Activated naive CD8-positive, alpha-beta T cell (primary cell): ENCODE results near the gene NTRK3.
"Not testable (repeated sequence)": the region's sequence is repeated elsewhere in the genome, so short reads cannot be mapped to it uniquely, and the experiment has no call there.

ENCODE experiments used
- H3K27ac Mint-ChIP-seq: one replicate; pipeline ENCODE4 v1.8.0; 2021; ENCODE audit warnings: mixed read lengths
- H3K27me3 Mint-ChIP-seq: one replicate; pipeline ENCODE4 v1.8.0; 2021; ENCODE audit warnings: mixed read lengths
- H3K36me3 Mint-ChIP-seq: one replicate; pipeline ENCODE4 v1.8.0; 2021; ENCODE audit warnings: mixed read lengths
- H3K4me1 Mint-ChIP-seq: one replicate; pipeline ENCODE4 v1.8.0; 2021; ENCODE audit warnings: low read depth, mixed read lengths
- H3K4me3 Mint-ChIP-seq: one replicate; pipeline ENCODE4 v1.8.0; 2021; ENCODE audit warnings: mild to moderate bottlenecking, mixed read lengths
- H3K9me3 Mint-ChIP-seq: one replicate; pipeline ENCODE4 v1.8.0; 2021; ENCODE audit warnings: low read depth, mixed read lengths

NTRK3 gene

DNA sequence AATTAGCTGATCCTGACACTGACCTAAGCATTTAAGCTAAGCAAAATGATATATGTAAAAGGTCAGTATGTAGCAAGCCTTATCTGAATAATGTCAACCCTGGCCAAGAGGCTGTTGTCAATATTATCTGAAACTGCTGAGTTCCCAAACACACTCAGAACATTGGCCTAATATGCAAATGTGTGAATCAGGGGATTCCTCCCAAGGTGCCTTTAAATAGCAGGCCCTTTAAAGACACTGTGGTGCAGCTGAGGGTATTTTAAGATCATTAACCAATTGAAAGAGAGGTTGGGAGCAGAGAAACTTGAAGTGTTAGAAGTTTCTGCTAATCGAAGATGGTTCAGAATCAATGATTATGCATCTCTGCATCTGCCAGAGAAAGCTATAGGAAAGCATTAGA lies 207.0 kb downstream of the NTRK3 start:
- H3K27me3 Mint-ChIP-seq: peaks cover 7% of the 10 kb centered on the region
- H3K4me3 Mint-ChIP-seq: no peak overlapping the region
- H3K4me1 Mint-ChIP-seq: no peaks in the 10 kb centered on the region

GRCh38 chr15:88048755-88049154 lies 207.8 kb downstream of the NTRK3 start:
- H3K4me1 Mint-ChIP-seq: no peaks in the 10 kb centered on the region
- H3K36me3 Mint-ChIP-seq: no peaks in the 10 kb centered on the region
- H3K27ac Mint-ChIP-seq: no peak overlapping the region
- H3K27me3 Mint-ChIP-seq: peaks cover 7% of the 10 kb centered on the region
- H3K4me3 Mint-ChIP-seq: no peak overlapping the region
- no peaks in the 10 kb centered on the region for H3K9me3 Mint-ChIP-seq

More for the DNA sequence above, 207.0 kb downstream of the NTRK3 start:
- H3K27ac Mint-ChIP-seq: no peak overlapping the region
- no peaks in the 10 kb centered on the region for H3K9me3 Mint-ChIP-seq
- no peaks in the 10 kb centered on the region for H3K36me3 Mint-ChIP-seq

DNA sequence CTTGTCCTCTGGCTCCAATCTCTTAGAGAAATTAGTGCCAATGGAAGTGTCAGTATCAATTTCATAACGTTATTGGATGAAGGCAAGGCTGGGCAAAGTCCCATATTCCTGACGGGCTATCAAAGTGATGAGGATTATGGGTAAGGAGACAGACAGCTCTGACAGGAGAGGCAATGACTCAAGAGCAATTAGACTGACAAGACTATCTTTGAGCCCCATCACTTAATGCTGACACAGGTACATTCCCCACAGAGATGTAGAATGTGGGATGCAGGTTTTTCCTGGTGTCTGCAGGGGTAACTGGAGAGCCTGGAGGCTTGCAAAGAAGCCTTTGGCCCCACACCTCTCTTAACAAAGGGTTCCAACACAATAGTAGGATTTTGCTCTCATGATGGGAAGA lies 208.3 kb downstream of the NTRK3 start:
- Mint-ChIP-seq H3K4me3 (no peak overlapping the region), H3K27me3 (peaks cover 7% of the 10 kb centered on the region), H3K36me3 (no peaks in the 10 kb centered on the region), H3K27ac (no peak overlapping the region), H3K9me3 (no peaks in the 10 kb centered on the region), H3K4me1 (no peaks in the 10 kb centered on the region)

DNA sequence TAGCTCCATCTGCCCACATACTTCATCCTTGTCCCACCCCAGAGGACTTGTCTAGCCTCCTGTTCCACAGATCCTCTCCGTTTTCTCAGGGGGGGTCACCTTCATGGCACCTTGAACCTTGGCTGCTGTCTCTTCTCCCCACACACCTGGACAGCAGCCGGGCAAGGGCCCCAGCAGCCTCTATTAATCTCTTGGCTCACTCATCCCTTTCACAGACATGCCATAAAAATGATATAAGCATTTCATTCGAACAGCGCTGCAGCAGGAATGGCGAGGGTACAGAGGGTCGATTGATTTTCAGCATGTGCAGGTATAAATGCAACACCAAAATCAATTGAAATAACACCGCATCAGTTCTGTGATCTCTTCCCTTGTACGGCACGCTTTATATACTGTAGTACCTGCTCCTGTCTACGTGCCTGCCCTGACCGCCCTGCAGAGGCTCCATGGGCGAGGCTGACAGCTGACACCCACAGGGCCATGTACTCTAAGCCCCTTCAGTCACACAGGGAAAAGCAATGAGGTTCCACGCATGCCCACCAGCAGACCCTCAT lies 209.9 kb downstream of the NTRK3 start:
- Mint-ChIP-seq H3K36me3 (no peaks in the 10 kb centered on the region), H3K27ac (no peak overlapping the region), H3K4me3 (no peak overlapping the region), H3K27me3 (peaks cover 7% of the 10 kb centered on the region), H3K4me1 (no peaks in the 10 kb centered on the region), H3K9me3 (no peaks in the 10 kb centered on the region)

DNA sequence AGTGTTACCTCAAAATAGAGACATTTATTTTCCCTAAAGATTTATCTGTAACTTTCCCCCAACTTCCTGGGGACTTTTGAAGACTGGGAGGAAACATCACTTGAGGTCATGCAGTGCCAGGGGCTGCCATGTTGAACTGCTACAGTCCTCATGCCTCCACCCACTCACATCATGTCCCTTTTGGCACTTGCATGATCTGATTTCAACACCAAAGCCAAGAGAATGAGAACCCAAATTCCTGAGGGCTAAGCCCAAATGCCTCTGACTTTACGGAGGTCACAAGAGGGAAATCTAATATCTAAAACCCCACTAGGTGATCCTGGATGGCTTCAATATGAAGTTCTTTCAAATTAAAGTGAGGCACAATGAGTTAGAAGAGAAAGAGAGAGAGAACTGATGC lies 213.1 kb downstream of the NTRK3 start:
- no peak overlapping the region for H3K27ac Mint-ChIP-seq
- peaks cover 3% of the 10 kb centered on the region for H3K27me3 Mint-ChIP-seq
- H3K36me3 Mint-ChIP-seq: no peaks in the 10 kb centered on the region
- no peaks in the 10 kb centered on the region for H3K4me1 Mint-ChIP-seq
- no peaks in the 10 kb centered on the region for H3K9me3 Mint-ChIP-seq
- no peak overlapping the region for H3K4me3 Mint-ChIP-seq

- H3K4me3 Mint-ChIP-seq: no peak overlapping the region
- H3K9me3 Mint-ChIP-seq: no peaks in the 10 kb centered on the region
- no peaks in the 10 kb centered on the region for H3K36me3 Mint-ChIP-seq
- H3K4me1 Mint-ChIP-seq: no peaks in the 10 kb centered on the region
- no peak overlapping the region for H3K27ac Mint-ChIP-seq
- peaks cover 5% of the 10 kb centered on the region for H3K27me3 Mint-ChIP-seq
These were observed 214.5 kb downstream of the NTRK3 start for GRCh38 chr15:88042047-88042446.

- no peaks in the 10 kb centered on the region for H3K4me1 Mint-ChIP-seq
- H3K4me3 Mint-ChIP-seq: no peak overlapping the region
- H3K9me3 Mint-ChIP-seq: no peaks in the 10 kb centered on the region
- peaks cover 14% of the 10 kb centered on the region for H3K27me3 Mint-ChIP-seq
- H3K27ac Mint-ChIP-seq: no peak overlapping the region
- H3K36me3 Mint-ChIP-seq: no peaks in the 10 kb centered on the region
These were observed 216.0 kb downstream of the NTRK3 start for GRCh38 chr15:88040516-88040915.

- Mint-ChIP-seq H3K27ac (no peak overlapping the region), H3K9me3 (no peaks in the 10 kb centered on the region), H3K4me3 (no peak overlapping the region), H3K27me3 (peaks cover 17% of the 10 kb centered on the region), H3K4me1 (no peaks in the 10 kb centered on the region), H3K36me3 (no peaks in the 10 kb centered on the region)
These were observed 218.3 kb downstream of the NTRK3 start for GRCh38 chr15:88038261-88038660.

DNA sequence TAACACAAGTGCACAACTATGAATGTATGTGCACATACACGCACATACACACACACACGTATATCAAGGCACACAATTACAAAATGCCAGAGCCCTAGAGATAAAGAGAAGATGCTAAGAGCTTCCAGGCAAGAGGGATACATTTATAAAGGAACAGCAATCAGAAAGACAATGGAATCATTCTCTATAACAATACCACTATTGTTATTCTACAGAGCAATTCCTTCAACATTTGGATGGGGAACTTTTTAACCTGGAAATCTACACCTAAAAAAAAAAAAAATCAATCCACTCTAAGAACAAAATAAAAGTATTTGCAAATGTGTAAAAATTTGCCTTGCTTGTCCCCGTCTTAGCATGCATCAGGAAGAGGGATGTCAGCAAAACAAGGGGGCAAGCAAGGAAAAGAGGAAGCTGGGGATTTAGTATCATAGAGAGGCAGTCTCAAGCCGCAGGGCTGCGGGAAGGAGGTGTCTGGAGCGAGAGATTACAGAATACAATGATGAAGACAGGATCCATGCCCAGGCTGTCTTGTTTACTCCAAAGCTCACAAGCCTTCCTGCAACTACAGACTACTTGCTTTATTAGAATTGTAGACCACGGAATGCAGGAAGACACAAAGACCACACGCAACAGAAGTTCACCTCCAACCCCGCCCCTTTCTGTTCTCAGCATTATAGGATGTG lies 220.2 kb downstream of the NTRK3 start:
- Mint-ChIP-seq H3K9me3 (no peaks in the 10 kb centered on the region), H3K4me1 (no peaks in the 10 kb centered on the region), H3K36me3 (no peaks in the 10 kb centered on the region), H3K4me3 (no peak overlapping the region), H3K27me3 (peaks cover 19% of the 10 kb centered on the region), H3K27ac (no peak overlapping the region)

- no peak overlapping the region for H3K4me3 Mint-ChIP-seq
- H3K9me3 Mint-ChIP-seq: no peaks in the 10 kb centered on the region
- peaks cover 19% of the 10 kb centered on the region for H3K27me3 Mint-ChIP-seq
- H3K36me3 Mint-ChIP-seq: no peaks in the 10 kb centered on the region
- no peaks in the 10 kb centered on the region for H3K4me1 Mint-ChIP-seq
- H3K27ac Mint-ChIP-seq: no peak overlapping the region
These were observed 221.2 kb downstream of the NTRK3 start for GRCh38 chr15:88035381-88035780.

- not testable (repeated sequence) for H3K9me3 Mint-ChIP-seq, H3K4me1 Mint-ChIP-seq, H3K36me3 Mint-ChIP-seq, H3K4me3 Mint-ChIP-seq, H3K27ac Mint-ChIP-seq
- H3K27me3 Mint-ChIP-seq: peaks cover 19% of the 10 kb centered on the region
These were observed 223.1 kb downstream of the NTRK3 start for GRCh38 chr15:88033421-88033820.

DNA sequence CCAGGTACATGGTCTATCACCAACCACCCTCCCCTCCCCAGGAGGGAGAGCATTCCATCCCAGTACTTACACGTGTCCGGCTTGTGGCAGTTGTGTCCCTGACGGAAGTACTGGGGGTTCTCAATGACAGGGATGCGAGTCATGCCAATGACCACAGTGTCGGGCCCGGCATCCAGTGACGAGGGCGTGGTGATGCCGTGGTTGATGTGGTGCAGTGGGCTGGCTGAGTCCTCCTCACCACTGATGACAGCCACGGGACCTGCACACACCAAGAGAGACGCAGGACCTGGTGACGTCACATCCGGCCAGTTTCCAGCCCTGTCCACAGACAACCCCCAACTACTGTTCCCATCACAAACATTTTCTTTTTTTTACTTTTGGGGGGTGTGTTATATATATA lies 223.8 kb downstream of the NTRK3 start:
- Mint-ChIP-seq H3K36me3 (no peaks in the 10 kb centered on the region), H3K9me3 (no peaks in the 10 kb centered on the region), H3K27ac (no peak overlapping the region), H3K4me1 (no peaks in the 10 kb centered on the region), H3K4me3 (no peak overlapping the region), H3K27me3 (peaks cover 18% of the 10 kb centered on the region)

- Mint-ChIP-seq H3K4me3 (no peak overlapping the region), H3K4me1 (no peaks in the 10 kb centered on the region), H3K9me3 (no peaks in the 10 kb centered on the region), H3K27ac (no peak overlapping the region), H3K36me3 (no peaks in the 10 kb centered on the region), H3K27me3 (peaks cover 9% of the 10 kb centered on the region)
These were observed 225.1 kb downstream of the NTRK3 start for GRCh38 chr15:88031461-88031860.

DNA sequence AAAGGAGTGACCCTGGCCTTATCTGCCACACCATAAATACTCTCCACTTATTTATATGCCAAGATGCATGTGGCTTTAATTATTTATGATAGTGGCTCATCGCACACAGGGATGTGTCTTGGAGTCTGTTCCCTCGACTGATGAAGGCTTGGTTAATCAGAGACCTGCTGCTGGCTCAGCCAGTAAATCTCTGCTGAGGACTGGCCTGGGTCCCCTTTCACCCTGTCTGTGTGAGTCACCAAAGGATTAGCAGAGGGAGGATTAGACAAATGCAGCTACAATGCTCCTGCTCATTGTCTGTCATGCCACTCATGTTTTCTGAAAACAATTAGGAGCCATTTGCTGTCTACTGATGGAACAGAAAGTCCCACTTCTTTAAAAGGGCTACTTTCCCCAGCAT lies 226.8 kb downstream of the NTRK3 start:
- H3K36me3 Mint-ChIP-seq: no peaks in the 10 kb centered on the region
- no peak overlapping the region for H3K27ac Mint-ChIP-seq
- no peaks in the 10 kb centered on the region for H3K4me1 Mint-ChIP-seq
- no peaks in the 10 kb centered on the region for H3K9me3 Mint-ChIP-seq
- H3K27me3 Mint-ChIP-seq: peaks cover 3% of the 10 kb centered on the region
- H3K4me3 Mint-ChIP-seq: no peak overlapping the region

- H3K4me1 Mint-ChIP-seq: no peaks in the 10 kb centered on the region
- H3K27me3 Mint-ChIP-seq: peaks cover 2% of the 10 kb centered on the region
- H3K9me3 Mint-ChIP-seq: no peaks in the 10 kb centered on the region
- H3K27ac Mint-ChIP-seq: no peak overlapping the region
- H3K36me3 Mint-ChIP-seq: no peaks in the 10 kb centered on the region
- H3K4me3 Mint-ChIP-seq: no peak overlapping the region
These were observed 228.5 kb downstream of the NTRK3 start for GRCh38 chr15:88028024-88028423.

DNA sequence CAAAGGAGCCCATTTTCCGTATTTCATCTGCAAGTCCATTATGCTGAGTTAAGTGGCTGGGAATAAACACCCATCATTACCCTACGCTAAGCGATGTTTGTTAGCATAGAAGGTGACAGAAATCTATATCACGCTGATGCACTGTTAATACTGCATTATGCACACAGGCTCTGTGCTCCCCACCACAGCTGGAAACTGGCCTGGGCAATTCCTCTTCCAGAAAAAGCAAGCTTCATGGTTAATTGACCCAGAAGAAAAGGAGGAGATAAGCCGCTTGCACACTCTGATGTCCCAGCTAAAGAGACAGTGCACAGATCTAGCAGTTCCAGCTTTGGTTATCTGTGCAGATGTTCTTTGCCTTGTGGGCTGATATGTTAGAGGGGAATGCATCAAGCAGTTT lies 232.6 kb downstream of the NTRK3 start:
- H3K36me3 Mint-ChIP-seq: no peaks in the 10 kb centered on the region
- no peak overlapping the region for H3K4me3 Mint-ChIP-seq
- no peak overlapping the region for H3K27ac Mint-ChIP-seq
- no peaks in the 10 kb centered on the region for H3K27me3 Mint-ChIP-seq
- no peaks in the 10 kb centered on the region for H3K9me3 Mint-ChIP-seq
- H3K4me1 Mint-ChIP-seq: no peaks in the 10 kb centered on the region
